Esophagus muscularis mucosa (tissue), 4 donors: ENCODE results near the gene SDCBP2. TPM values are rescaled to one million over a fixed set of nuclear protein-coding genes. Genes with fewer than 3 reads are reported as not detected.

ENCODE experiments used
- DNase-seq: peaks from one replicate; pipeline ENCODE4 v3.0.0-alpha.2; 2017; ENCODE audit errors: extremely low spot score
- H3K27ac ChIP-seq, 4 donors: fragments of 200-600 bp; sonication (generic); replicated peaks in 1 of 4; 1 replicate in 3 of 4; 2 replicates in 1 of 4; pipeline ENCODE4 v1.5.1; 2016 to 2019; ENCODE audit warnings: mild to moderate bottlenecking in 1 of 4
- H3K27me3 ChIP-seq, 4 donors: fragments of 200-600 bp; sonication (generic); one replicate each; pipeline versions ENCODE4 v1.5.1 to v1.6.0; 2016 to 2019
- H3K36me3 ChIP-seq, 4 donors: fragments of 200-600 bp; sonication (generic); one replicate each; pipeline ENCODE4 v1.5.1; 2016 to 2019
- H3K4me1 ChIP-seq, 4 donors: fragments of 200-600 bp; sonication (generic); one replicate each; pipeline ENCODE4 v1.5.1; 2016 to 2019
- H3K4me3 ChIP-seq, 4 donors: fragments of 200-600 bp; sonication (generic); 1 replicate in 2 of 4; 2 replicates in 2 of 4; pipeline ENCODE4 v1.5.1; 2016 to 2019; ENCODE audit warnings: mild to moderate bottlenecking in 4 of 4, moderate library complexity in 1 of 4
- H3K9me3 ChIP-seq, 4 donors: fragments of 200-600 bp; sonication (generic); 1 replicate in 3 of 4; 2 replicates in 1 of 4; pipeline ENCODE4 v1.5.1; 2016 to 2019
- CTCF ChIP-seq, 3 experiments: fragments of 200-600 bp in 2 of 3; fragments of 450-650 bp in 1 of 3; sonication (generic) in 2 of 3; IDR thresholded peaks; one replicate each; pipeline ENCODE4 v1.5.1; 2017 to 2019; ENCODE audit warnings: antibody characterized with exemption in 3 of 3, mild to moderate bottlenecking in 2 of 3, moderate library complexity in 1 of 3
- EP300 ChIP-seq: sonication (generic); formaldehyde crosslinking; IDR thresholded peaks from one replicate; pipeline ENCODE4 v1.6.1; 2017; ENCODE audit warnings: antibody characterized with exemption
- POLR2A ChIP-seq: fragments of 450-650 bp; IDR thresholded peaks from one replicate; pipeline ENCODE4 v1.6.1; 2017; ENCODE audit warnings: antibody characterized with exemption, moderate library complexity, mild to moderate bottlenecking, low read depth
- POLR2AphosphoS5 ChIP-seq, 2 donors: sonication (generic); formaldehyde crosslinking; IDR thresholded peaks; one replicate each; pipeline ENCODE4 v1.6.1; 2017; ENCODE audit warnings: antibody characterized with exemption in 2 of 2
- WGBS: methylation state at CpG from one replicate; pipeline ENCODE4 v1.1.5; 2018; 5-methylcytosine and 5-hydroxymethylcytosine counted together
- intact Hi-C: fragments of 100-400 bp; cut with DNase I; formaldehyde crosslinking; loops from one replicate; pipeline ENCODE4 v1.15.1; 2023
- total RNA-seq, 4 donors: library from RNA; depleted of rRNA; stranded (reverse); fragments of >200 nt; gene quantifications; one replicate each; pipeline versions ENCODE4 v1.1.0 to v1.2.1, GENCODE V29; 2016

SDCBP2 gene
- total RNA-seq, 4 donors from 2014 or later: 2.1 to 6.2 (median 4.1) TPM

- 15% methylated on average over 15 of the region's 15 CpGs for WGBS
- no peak for DNase-seq
Measured at GRCh38 chr20:1324598-1325172, 4.3 kb downstream of the SDCBP2 start.

GRCh38 chr20:1323830-1324597 lies 4.9 kb downstream of the SDCBP2 start:
- DNase-seq: no peak
- intact Hi-C loops: no loop called here
- Histone ChIP-seq H3K36me3 (peaks cover 0 to 3% (median 0%) of the 10 kb centered on the region in 4 donors), H3K9me3 (no peaks in the 10 kb centered on the region), H3K27me3 (peaks cover 0 to 9% (median 0%) of the 10 kb centered on the region in 4 donors), H3K4me1 (peaks cover 45 to 60% (median 53%) of the 10 kb centered on the region in 4 donors), H3K27ac (peak overlapping the region; percentile 93 to 99 (median 96)), H3K4me3 (peak overlapping the region in 1 of 4 donors; percentile 70)
- WGBS: 68% methylated on average over 12 of the region's 12 CpGs
- TF ChIP-seq POLR2A (no peak), POLR2AphosphoS5 (IDR thresholded peaks at IDR 0.05) (no peak), EP300 (no peak), CTCF (IDR thresholded peaks at IDR 0.05) (no peak)

More at GRCh38 chr20:1324598-1325172, 4.3 kb downstream of the SDCBP2 start:
- Histone ChIP-seq H3K4me3 (peak overlapping the region; percentile 70 to 89 (median 78)), H3K27ac (peak overlapping the region; percentile 93 to 99 (median 96)), H3K9me3 (no peaks in the 10 kb centered on the region), H3K4me1 (peaks cover 52 to 67% (median 59%) of the 10 kb centered on the region in 4 donors), H3K27me3 (peaks cover 0 to 9% (median 0%) of the 10 kb centered on the region in 4 donors), H3K36me3 (peaks cover 0 to 4% (median 0%) of the 10 kb centered on the region in 4 donors)
- intact Hi-C loops: loop anchor here (5.0 kb wide), 1 partner anchor 143 kb away; the partner anchor contains the start of gene NSFL1C
- TF ChIP-seq POLR2A (no peak), CTCF (IDR thresholded peaks at IDR 0.05) (no peak), POLR2AphosphoS5 (IDR thresholded peaks at IDR 0.05) (no peak), EP300 (no peak)

GRCh38 chr20:1323256-1323655 lies 5.7 kb downstream of the SDCBP2 start:
- peaks cover 0 to 9% (median 0%) of the 10 kb centered on the region in 4 donors for H3K27me3 ChIP-seq
- peaks cover 38 to 52% (median 46%) of the 10 kb centered on the region in 4 donors for H3K4me1 ChIP-seq
- H3K9me3 ChIP-seq: no peaks in the 10 kb centered on the region
- intact Hi-C loops: no loop called here
- 62% methylated on average over 6 of the region's 6 CpGs for WGBS
- H3K27ac ChIP-seq: peak overlapping the region; percentile 46 to 99 (median 96)
- TF ChIP-seq POLR2A: no peak
- no peak for TF ChIP-seq EP300
- TF ChIP-seq CTCF (IDR thresholded peaks at IDR 0.05): no peak
- DNase-seq: no peak
- H3K36me3 ChIP-seq: no peaks in the 10 kb centered on the region
- no peak overlapping the region for H3K4me3 ChIP-seq

GRCh38 chr20:1322511-1323245 lies 6.3 kb downstream of the SDCBP2 start:
- H3K27me3 ChIP-seq: peaks cover 0 to 9% (median 0%) of the 10 kb centered on the region in 4 donors
- TF ChIP-seq CTCF (IDR thresholded peaks at IDR 0.05) (no peak), POLR2AphosphoS5 (IDR thresholded peaks at IDR 0.05) (peak; percentile 67 to 71), EP300 (no peak)
- H3K9me3 ChIP-seq: no peaks in the 10 kb centered on the region
- H3K27ac ChIP-seq: peak overlapping the region; percentile 46 to 99 (median 96)
- 65% methylated on average over 11 of the region's 11 CpGs for WGBS
- peaks cover 32 to 47% (median 40%) of the 10 kb centered on the region in 4 donors for H3K4me1 ChIP-seq
- no peak overlapping the region for H3K4me3 ChIP-seq
- H3K36me3 ChIP-seq: no peaks in the 10 kb centered on the region
- intact Hi-C loops: no loop called here
- DNase-seq: no peak
